DND-41 (cell line): ENCODE data around the gene BCR.
"Not testable (repeated sequence)": the region's sequence is repeated elsewhere in the genome, so short reads cannot be mapped to it uniquely, and the experiment has no call there.

Experiments used
- ATAC-seq: fragments of 200-7000 bp; cut with Tn5 transposase; 3 replicates; pipeline ENCODE4 v1.9.1; 2021; ENCODE audit warnings: low read depth; ENCODE audit not compliant: insufficient read depth
- DNase-seq: peaks from one replicate; pipeline ENCODE4 v3.0.0-alpha.2; 2020
- H2AFZ ChIP-seq: 2 replicates; pipeline ENCODE4 v1.6.0; 2012; ENCODE audit warnings: low read depth, low read length
- H3K27ac ChIP-seq: 2 replicates; pipeline ENCODE4 v1.5.1; 2012; ENCODE audit warnings: low read length, inconsistent platforms
- H3K27me3 ChIP-seq: fragments of 200-600 bp; sonication (generic); 2 replicates; pipeline ENCODE4 v1.6.0; 2012; ENCODE audit warnings: low read length, mild to moderate bottlenecking, inconsistent platforms; ENCODE audit not compliant: insufficient read depth, poor library complexity
- H3K36me3 ChIP-seq: 2 replicates; pipeline ENCODE4 v1.5.1; 2012; ENCODE audit warnings: low read length, inconsistent platforms; ENCODE audit not compliant: insufficient read depth
- H3K4me1 ChIP-seq: 2 replicates; pipeline ENCODE4 v1.5.1; 2012; ENCODE audit warnings: mild to moderate bottlenecking, low read length; ENCODE audit not compliant: insufficient read depth
- H3K4me2 ChIP-seq: 2 replicates; pipeline ENCODE4 v1.6.0; 2012; ENCODE audit warnings: mild to moderate bottlenecking, moderate library complexity, low read length, inconsistent platforms; ENCODE audit not compliant: insufficient read depth
- H3K4me3 ChIP-seq, 2 experiments: fragments of 200-600 bp in 1 of 2; shearing (Covaris generic) in 1 of 2; 2 replicates each; pipeline ENCODE4 v1.5.1; 2012 to 2016; ENCODE audit warnings: inconsistent platforms in 2 of 2, low read length in 2 of 2, mild to moderate bottlenecking in 2 of 2, low read depth in 1 of 2, moderate library complexity in 1 of 2
- H3K79me2 ChIP-seq: 2 replicates; pipeline ENCODE4 v1.6.0; 2012; ENCODE audit warnings: low read length, inconsistent platforms; ENCODE audit not compliant: insufficient read depth
- H3K9ac ChIP-seq: 2 replicates; pipeline ENCODE4 v1.6.0; 2012; ENCODE audit warnings: low read depth, mild to moderate bottlenecking, inconsistent platforms, low read length, moderate library complexity
- H3K9me3 ChIP-seq: 2 replicates; pipeline ENCODE4 v1.5.1; 2012; ENCODE audit warnings: low read length, moderate library complexity, mild to moderate bottlenecking, inconsistent platforms; ENCODE audit not compliant: insufficient read depth, severe bottlenecking
- H4K20me1 ChIP-seq: 2 replicates; pipeline ENCODE4 v1.6.0; 2012; ENCODE audit warnings: low read length; ENCODE audit not compliant: insufficient read depth
- EZH2 ChIP-seq: IDR thresholded peaks from 3 replicates; pipeline ENCODE4 v1.6.1; 2012; ENCODE audit warnings: borderline replicate concordance, low read depth, mild to moderate bottlenecking, moderate library complexity, low read length, inconsistent platforms; ENCODE audit not compliant: severe bottlenecking
- TF ChIP-seq, protein P1 (sequence below): IDR thresholded peaks from 2 replicates; pipeline ENCODE4 v1.5.1; 2012; ENCODE audit warnings: borderline replicate concordance, low read length, moderate library complexity, mild to moderate bottlenecking; ENCODE audit not compliant: poor library complexity, severe bottlenecking; ENCODE audit errors: extremely low read depth

The BCR gene

GRCh38 chr22:23132376-23133091, 47.8 kb upstream of the BCR start:
- TF ChIP-seq EZH2 = no peak
- TF ChIP-seq, protein P1, sequence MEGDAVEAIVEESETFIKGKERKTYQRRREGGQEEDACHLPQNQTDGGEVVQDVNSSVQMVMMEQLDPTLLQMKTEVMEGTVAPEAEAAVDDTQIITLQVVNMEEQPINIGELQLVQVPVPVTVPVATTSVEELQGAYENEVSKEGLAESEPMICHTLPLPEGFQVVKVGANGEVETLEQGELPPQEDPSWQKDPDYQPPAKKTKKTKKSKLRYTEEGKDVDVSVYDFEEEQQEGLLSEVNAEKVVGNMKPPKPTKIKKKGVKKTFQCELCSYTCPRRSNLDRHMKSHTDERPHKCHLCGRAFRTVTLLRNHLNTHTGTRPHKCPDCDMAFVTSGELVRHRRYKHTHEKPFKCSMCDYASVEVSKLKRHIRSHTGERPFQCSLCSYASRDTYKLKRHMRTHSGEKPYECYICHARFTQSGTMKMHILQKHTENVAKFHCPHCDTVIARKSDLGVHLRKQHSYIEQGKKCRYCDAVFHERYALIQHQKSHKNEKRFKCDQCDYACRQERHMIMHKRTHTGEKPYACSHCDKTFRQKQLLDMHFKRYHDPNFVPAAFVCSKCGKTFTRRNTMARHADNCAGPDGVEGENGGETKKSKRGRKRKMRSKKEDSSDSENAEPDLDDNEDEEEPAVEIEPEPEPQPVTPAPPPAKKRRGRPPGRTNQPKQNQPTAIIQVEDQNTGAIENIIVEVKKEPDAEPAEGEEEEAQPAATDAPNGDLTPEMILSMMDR = no peak
- H3K4me3 ChIP-seq = no peak overlapping the region
- H3K9me3 ChIP-seq = no peaks in the 10 kb centered on the region
- no peaks in the 10 kb centered on the region for H3K27me3 ChIP-seq
- no peak overlapping the region for H2AFZ ChIP-seq
- no peak overlapping the region for H3K27ac ChIP-seq
- no peaks in the 10 kb centered on the region for H4K20me1 ChIP-seq
- H3K9ac ChIP-seq = no peak overlapping the region
- H3K4me2 ChIP-seq = no peak overlapping the region
- DNase-seq (no peak), ATAC-seq (no peak)
- H3K4me1 ChIP-seq = peaks cover 21% of the 10 kb centered on the region
- no peaks in the 10 kb centered on the region for H3K36me3 ChIP-seq
- H3K79me2 ChIP-seq = no peaks in the 10 kb centered on the region

GRCh38 chr22:23133922-23134321, 46.4 kb upstream of the BCR start:
- Histone ChIP-seq H3K4me3 (no peak overlapping the region), H3K36me3 (no peaks in the 10 kb centered on the region), H2AFZ (no peak overlapping the region), H3K27me3 (no peaks in the 10 kb centered on the region), H3K4me2 (no peak overlapping the region), H3K9ac (no peak overlapping the region), H4K20me1 (no peaks in the 10 kb centered on the region), H3K79me2 (no peaks in the 10 kb centered on the region), H3K9me3 (no peaks in the 10 kb centered on the region), H3K27ac (no peak overlapping the region), H3K4me1 (peaks cover 35% of the 10 kb centered on the region)
- ATAC-seq (no peak), DNase-seq (no peak)
- TF ChIP-seq EZH2 = no peak
- TF ChIP-seq, protein P1 = no peak

GRCh38 chr22:23136991-23137390, 43.3 kb upstream of the BCR start:
- not testable (repeated sequence) for H3K27me3 ChIP-seq, H3K9me3 ChIP-seq
- H3K4me2 ChIP-seq = peak overlapping the region; percentile 52

GRCh38 chr22:23137468-23137867, 42.8 kb upstream of the BCR start:
- H3K9me3 ChIP-seq = no peaks in the 10 kb centered on the region
- no peaks in the 10 kb centered on the region for H3K36me3 ChIP-seq
- H3K4me3 ChIP-seq = peak overlapping the region in 1 of 2 experiments; percentile 25; a peak in 1 of 4 replicates
- H3K27ac ChIP-seq = peak overlapping the region; percentile 92
- no peaks in the 10 kb centered on the region for H3K27me3 ChIP-seq
- H3K4me2 ChIP-seq = peak overlapping the region; percentile 52
- no peaks in the 10 kb centered on the region for H4K20me1 ChIP-seq
- H3K79me2 ChIP-seq = no peaks in the 10 kb centered on the region
- DNase-seq (no peak), ATAC-seq (0 out of 3 replicates have a peak, but pooled peaks have one; percentile 1)
- 0 out of 2 replicates have a peak overlapping the region, but pooled peaks have one; percentile 14 for H2AFZ ChIP-seq
- peaks cover 55% of the 10 kb centered on the region for H3K4me1 ChIP-seq
- TF ChIP-seq, protein P1 = no peak
- no peak for TF ChIP-seq EZH2
- peak overlapping the region; percentile 41 for H3K9ac ChIP-seq

More at GRCh38 chr22:23136991-23137390, 43.3 kb upstream of the BCR start:
- not testable (repeated sequence) for H4K20me1 ChIP-seq, H3K79me2 ChIP-seq, H3K36me3 ChIP-seq
- DNase-seq = peak; percentile 24
- H3K27ac ChIP-seq = peak overlapping the region; percentile 92
- H2AFZ ChIP-seq = peak overlapping the region; percentile 33; the same call in 1 of the 2 replicates
- peak overlapping the region; percentile 41 for H3K9ac ChIP-seq
- H3K4me1 ChIP-seq = peaks cover 51% of the 10 kb centered on the region
- H3K4me3 ChIP-seq = peak overlapping the region in 1 of 2 experiments; percentile 25; a peak in 1 of 4 replicates
- ATAC-seq = 0 out of 3 replicates have a peak, but pooled peaks have one; percentile 11
